A549 (cell line): ENCODE data around the gene DPT. TPM values are rescaled to one million over a fixed set of nuclear protein-coding genes. Genes with fewer than 3 reads are reported as not detected.

Experiments used
- ATAC-seq, 2 experiments: fragments of 200-7000 bp in 1 of 2; fragments of >200 bp in 1 of 2; cut with Nextera tagmentation in 1 of 2; cut with Tn5 transposase in 1 of 2; 3 replicates each; pipeline versions ENCODE4 v1.8.0 to v1.9.1; 2018 to 2020; ENCODE audit warnings: mild to moderate bottlenecking in 1 of 2, moderate library complexity in 1 of 2
- CTCF ChIA-PET: fragments of 300-600 bp; sonication (Branson Sonifier 250); formaldehyde crosslinking; extraction: SDS; loops from one replicate; lab custom pipeline; 2021; ENCODE audit warnings: antibody characterized with exemption, inconsistent platforms; lab: Yijun Ruan, JAX
- POLR2A ChIA-PET: fragments of 350-600 bp; formaldehyde crosslinking; extraction: SDS; loops from one replicate; lab custom pipeline; 2021; ENCODE audit warnings: antibody characterized with exemption, inconsistent platforms; lab: Yijun Ruan, JAX
- DNase-seq, 2 experiments: peaks; one replicate each; pipeline versions ENCODE4 v3.0.0 to v3.0.0-alpha.2; 2011 to 2016; ENCODE audit warnings: low read depth in 1 of 2, low spot score in 1 of 2
- FAIRE-seq: peaks from 2 replicates; lab custom pipeline; 2011; peaks lifted over from hg19 to GRCh38; lab: Jason Lieb, UNC
- H3K27ac ChIP-seq, 2 experiments: fragments of >200 bp; sonication (Bioruptor Twin); formaldehyde crosslinking; 3 replicates each; pipeline ENCODE4 v1.5.1; 2016 to 2017
- H3K4me1 ChIP-seq: fragments of >200 bp; sonication (Bioruptor Twin); formaldehyde crosslinking; 3 replicates; pipeline ENCODE4 v1.6.1; 2016
- H3K4me2 ChIP-seq: fragments of >200 bp; sonication (Bioruptor Twin); formaldehyde crosslinking; 3 replicates; pipeline ENCODE4 v1.6.1; 2016
- H3K4me3 ChIP-seq: fragments of >200 bp; sonication (Bioruptor Twin); formaldehyde crosslinking; 3 replicates; pipeline ENCODE4 v1.5.1; 2016
- H3K9me3 ChIP-seq: fragments of >200 bp; sonication (Bioruptor Twin); formaldehyde crosslinking; 3 replicates; pipeline ENCODE4 v1.6.1; 2016
- CEBPB ChIP-seq, 2 experiments: fragments of >200 bp in 1 of 2; sonication (Bioruptor Twin) in 1 of 2; formaldehyde crosslinking in 1 of 2; IDR thresholded peaks; 2 replicates each; pipeline ENCODE4 v1.6.1; 2012 to 2016
- CHD4 ChIP-seq: fragments of 200-600 bp; sonication (generic); IDR thresholded peaks from 2 replicates; pipeline ENCODE4 v1.6.1; 2016; ENCODE audit warnings: antibody characterized with exemption, mild to moderate bottlenecking, borderline replicate concordance
- CTCF ChIP-seq: fragments of >200 bp; sonication (Bioruptor Twin); formaldehyde crosslinking; IDR thresholded peaks from 3 replicates; pipeline ENCODE4 v1.5.1; 2016
- ELK1 ChIP-seq: fragments of 150-350 bp; IDR thresholded peaks from 2 replicates; pipeline ENCODE4 v1.6.1; 2014; ENCODE audit warnings: low read depth, mild to moderate bottlenecking, low read length
- ESRRA ChIP-seq: fragments of 150-350 bp; IDR thresholded peaks from 2 replicates; pipeline ENCODE4 v1.6.1; 2014; ENCODE audit warnings: mild to moderate bottlenecking, low read length, borderline replicate concordance
- HDAC2 ChIP-seq: fragments of 200-600 bp; sonication (generic); IDR thresholded peaks from 2 replicates; pipeline ENCODE4 v1.6.1; 2016
- HEYL ChIP-seq: fragments of 250-450 bp; sonication (Bioruptor Pico); IDR thresholded peaks from 2 replicates; pipeline ENCODE4 v1.8.0; 2021; ENCODE audit warnings: mild to moderate bottlenecking, moderate library complexity
- HMGXB4 ChIP-seq: fragments of 250-450 bp; sonication (Bioruptor Pico); IDR thresholded peaks from 2 replicates; pipeline ENCODE4 v1.5.0; 2021; ENCODE audit warnings: mild to moderate bottlenecking, moderate library complexity, borderline replicate concordance
- HOXB5 ChIP-seq: fragments of 250-450 bp; sonication (Bioruptor Pico); IDR thresholded peaks from 2 replicates; pipeline ENCODE4 v1.5.0; 2020; ENCODE audit warnings: mild to moderate bottlenecking, moderate library complexity
- JUN ChIP-seq, 2 experiments: fragments of >200 bp; sonication (Bioruptor Twin); formaldehyde crosslinking; IDR thresholded peaks; 2 replicates in 1 of 2; 3 replicates in 1 of 2; pipeline ENCODE4 v1.6.1; 2016 to 2017
- KDM1A ChIP-seq: fragments of 200-600 bp; sonication (generic); IDR thresholded peaks from 2 replicates; pipeline ENCODE4 v1.6.1; 2016; ENCODE audit warnings: low read depth, mild to moderate bottlenecking
- KDM5A ChIP-seq: fragments of 200-600 bp; sonication (generic); IDR thresholded peaks from 2 replicates; pipeline ENCODE4 v1.6.1; 2016; ENCODE audit warnings: antibody characterized with exemption, mild to moderate bottlenecking
- MAZ ChIP-seq: fragments of 150-350 bp; IDR thresholded peaks from 2 replicates; pipeline ENCODE4 v1.6.1; 2014; ENCODE audit warnings: antibody characterized with exemption, low read depth, low read length, borderline replicate concordance
- PBX3 ChIP-seq: IDR thresholded peaks from 2 replicates; pipeline ENCODE4 v1.6.1; 2012
- POLR2A ChIP-seq: IDR thresholded peaks from 2 replicates; pipeline ENCODE4 v1.6.1; 2012; ENCODE audit warnings: mild to moderate bottlenecking, low read length
- RFX5 ChIP-seq: fragments of 450-650 bp; IDR thresholded peaks from 2 replicates; pipeline ENCODE4 v1.7.1; 2014; ENCODE audit warnings: antibody characterized with exemption, mild to moderate bottlenecking, moderate library complexity
- ZNF302 ChIP-seq: fragments of 250-450 bp; sonication (Bioruptor Pico); IDR thresholded peaks from 2 replicates; pipeline ENCODE4 v1.9.0; 2021; ENCODE audit warnings: inconsistent platforms, mild to moderate bottlenecking, moderate library complexity
- ZSCAN20 ChIP-seq: fragments of 250-450 bp; sonication (Bioruptor Pico); IDR thresholded peaks from 2 replicates; pipeline ENCODE4 v1.8.0; 2022; ENCODE audit warnings: mild to moderate bottlenecking, moderate library complexity
- WGBS: methylation state at CpG from one replicate; pipeline ENCODE4 v1.1.6; 2017; ENCODE audit errors: missing lambda C conversion rate; 5-methylcytosine and 5-hydroxymethylcytosine counted together
- polyA plus RNA-seq, 4 experiments: library from polyadenylated mRNA; depleted of rRNA in 3 of 4; stranded (reverse); fragments of >200 nt; fragmentation: RNase III in 1 of 4; extraction: RNeasy Plus Mini Kit Qiagen cat#74134 plus additional on column Dnase treatment in 1 of 4; gene quantifications; 2 replicates in 3 of 4; 3 replicates in 1 of 4; pipeline ENCODE4 v1.2.3, GENCODE V29; 2011 to 2017

The DPT gene
- polyA plus RNA-seq, 2 of the 4 experiments (the other 2 are of a cell fraction) = not detected

GRCh38 chr1:168672278-168672677 is 56.7 kb downstream of the DPT start:
- ChIA-PET POLR2A (no interaction called here), CTCF (interaction anchor here (0.6 to 0.9 kb wide), 4 partner anchors 9 to 735 kb away, joined by 3 to 4 read pairs (median 3); no protein-coding TSS in a partner anchor)

GRCh38 chr1:168671782-168672181 is 57.2 kb downstream of the DPT start:
- no peak for TF ChIP-seq CTCF
- no peak for TF ChIP-seq KDM5A
- H3K4me1 ChIP-seq = no peaks in the 10 kb centered on the region
- CTCF ChIA-PET = interaction anchor here (0.6 to 0.9 kb wide), 4 partner anchors 9 to 736 kb away, joined by 3 to 4 read pairs (median 3); no protein-coding TSS in a partner anchor
- H3K9me3 ChIP-seq = no peaks in the 10 kb centered on the region
- no peak overlapping the region for H3K4me3 ChIP-seq
- POLR2A ChIA-PET = no interaction called here
- no peak overlapping the region for H3K27ac ChIP-seq
- FAIRE-seq (no peak), DNase-seq (no peak), ATAC-seq (no peak)
- no peak overlapping the region for H3K4me2 ChIP-seq

More at GRCh38 chr1:168672278-168672677, 56.7 kb downstream of the DPT start:
- no peak overlapping the region for H3K27ac ChIP-seq
- no peak for ATAC-seq
- no peaks in the 10 kb centered on the region for H3K4me1 ChIP-seq
- H3K4me2 ChIP-seq = no peak overlapping the region
- H3K9me3 ChIP-seq = no peaks in the 10 kb centered on the region
- no peak for TF ChIP-seq HOXB5 (CRISPR knock-in tag)
- no peak for TF ChIP-seq ZSCAN20 (CRISPR knock-in tag)
- no peak for TF ChIP-seq HDAC2
- TF ChIP-seq RFX5 = no peak
- no peak for TF ChIP-seq POLR2A
- no peak for TF ChIP-seq HEYL
- no peak for TF ChIP-seq ZNF302 (CRISPR knock-in tag)
- no peak for TF ChIP-seq MAZ
- TF ChIP-seq CEBPB (IDR thresholded peaks at IDR 0.05) = no peak
- no peak for TF ChIP-seq KDM5A
- no peak for TF ChIP-seq KDM1A
- 92% methylated on average over 1 of the region's 1 CpG for WGBS
- no peak overlapping the region for H3K4me3 ChIP-seq
- no peak for DNase-seq
- FAIRE-seq = no peak

- Histone ChIP-seq H3K27ac (no peak overlapping the region), H3K4me3 (no peak overlapping the region), H3K9me3 (no peaks in the 10 kb centered on the region), H3K4me1 (no peaks in the 10 kb centered on the region), H3K4me2 (no peak overlapping the region)
- no peak for ATAC-seq
- 18% methylated on average over 1 of the region's 1 CpG for WGBS
- no peak for DNase-seq
- POLR2A ChIA-PET = no interaction called here
- CTCF ChIA-PET = no interaction called here
- FAIRE-seq = no peak
- TF ChIP-seq CHD4 (no peak), ELK1 (no peak), ZNF302 (CRISPR knock-in tag) (no peak), ZSCAN20 (CRISPR knock-in tag) (no peak), KDM5A (no peak), PBX3 (no peak), ESRRA (no peak), HEYL (no peak), JUN (IDR thresholded peaks at IDR 0.05) (no peak), HMGXB4 (CRISPR knock-in tag) (no peak)
These were observed 63.0 kb downstream of the DPT start for GRCh38 chr1:168665975-168666374.
